Ovary (tissue), 9 donors: ENCODE data around the gene APP. TPM values are rescaled to one million over a fixed set of nuclear protein-coding genes. Genes with fewer than 3 reads are reported as not detected.

ENCODE experiments used
- DNase-seq, 5 donors: peaks; one replicate each; pipeline ENCODE4 v3.0.0-alpha.2; 2019 to 2020
- H3K27ac ChIP-seq, 2 donors: fragments of 200-600 bp; one replicate each; pipeline versions ENCODE4 v1.5.1 to v1.8.0; 2019 to 2022
- H3K27me3 ChIP-seq: fragments of 200-600 bp; one replicate; pipeline ENCODE4 v1.8.0; 2022
- H3K36me3 ChIP-seq: fragments of 200-600 bp; sonication (generic); one replicate; pipeline ENCODE4 v1.5.1; 2019
- H3K4me1 ChIP-seq: one replicate; pipeline ENCODE4 v1.8.1; 2013; ENCODE audit warnings: mild to moderate bottlenecking, moderate library complexity; ENCODE audit not compliant: insufficient read depth
- H3K4me3 ChIP-seq: fragments of 200-600 bp; sonication (generic); one replicate; pipeline ENCODE4 v1.5.1; 2017
- H3K9me3 ChIP-seq, 2 donors: fragments of 200-600 bp in 1 of 2; sonication (generic) in 1 of 2; one replicate each; pipeline versions ENCODE4 v1.5.1 to v1.8.1; 2013 to 2019; ENCODE audit warnings: mild to moderate bottlenecking in 1 of 2, moderate library complexity in 1 of 2
- CTCF ChIP-seq, 3 donors: fragments of 450-650 bp in 2 of 3; fragments of 200-600 bp in 1 of 3; IDR thresholded peaks; one replicate each; pipeline versions ENCODE4 v1.5.1 to v1.8.0; 2016 to 2022; ENCODE audit warnings: antibody characterized with exemption in 3 of 3, mild to moderate bottlenecking in 1 of 3
- EP300 ChIP-seq: sonication (generic); formaldehyde crosslinking; IDR thresholded peaks from one replicate; pipeline ENCODE4 v1.6.1; 2017; ENCODE audit warnings: antibody characterized with exemption
- POLR2A ChIP-seq: fragments of 450-650 bp; IDR thresholded peaks from one replicate; pipeline ENCODE4 v1.6.1; 2017; ENCODE audit warnings: antibody characterized with exemption, mild to moderate bottlenecking, moderate library complexity
- WGBS, 3 donors: extraction: QIAGEN DNeasy Blood & Tissue Kit in 1 of 3; methylation state at CpG; one replicate each; pipeline versions ENCODE4 v1.1.5 to v1.1.7; 2013 to 2017; 5-methylcytosine and 5-hydroxymethylcytosine counted together
- intact Hi-C, 4 donors: fragments of 100-400 bp; cut with DNase I; formaldehyde crosslinking; loops; one replicate each; pipeline versions ENCODE4 v1.11.0 to v1.15.1; 2022 to 2023
- polyA plus RNA-seq, 2 donors: library from polyadenylated mRNA; stranded (reverse); fragments of 200-250 nt in 1 of 2; fragments of 350-450 nt in 1 of 2; fragmentation: Illumina TruSeq in 1 of 2; extraction: RNeasy Lipid Tissue Mini Kit (QIAGEN cat#74804) in 1 of 2; gene quantifications; one replicate each; pipeline ENCODE4 v1.2.3, GENCODE V29; 2013 to 2014
- total RNA-seq, 7 donors: library from RNA; depleted of rRNA in 2 of 7; stranded (reverse); fragments of >200 nt in 2 of 7; fragmentation: NEBNext Ultra II Directional in 3 of 7; extraction: Animal tissue kit (Norgen Biotek cat#: 25700) in 3 of 7; gene quantifications; one replicate each; pipeline versions ENCODE4 v1.1.0 to v1.2.4, GENCODE V29; 2016 to 2023
- donor health status: DM: no; HTN: no; CAD: no; lungs with moderate emphysema.
- donor health status: DM: no; HTN: no; CAD: no.
- donor health status: Bipolar disorder and iron deficiency.
- donor health status: DM: yes; HTN: yes; CAD: no.
- donor health status: DM: no; HTN: no; CAD: no.
- donor health status: DM: yes; HTN: yes; CAD: no.

The APP gene
- total and polyA plus RNA-seq, 9 donors, result 211 to 945 (median 364) TPM

- Histone ChIP-seq H3K9me3 (no peaks in the 10 kb centered on the region), H3K27me3 (no peaks in the 10 kb centered on the region), H3K4me3 (no peak overlapping the region), H3K27ac (no peak overlapping the region), H3K36me3 (no peaks in the 10 kb centered on the region), H3K4me1 (peaks cover 8% of the 10 kb centered on the region)
- no peak for DNase-seq
- intact Hi-C loops, result no loop called here
- no peak for TF ChIP-seq CTCF (IDR thresholded peaks at IDR 0.05)
- TF ChIP-seq POLR2A, result no peak
- no peak for TF ChIP-seq EP300
- WGBS, 3 donors, result 95 to 98% (median 95%) methylated on average over 3 of the region's 3 CpGs
Measured at GRCh38 chr21:25858325-25858724, 312.2 kb downstream of the APP start.

- Histone ChIP-seq H3K4me3 (no peak overlapping the region), H3K27ac (peak overlapping the region in 1 of 2 donors; percentile 19), H3K4me1 (peaks cover 8% of the 10 kb centered on the region), H3K36me3 (no peaks in the 10 kb centered on the region), H3K9me3 (no peaks in the 10 kb centered on the region), H3K27me3 (no peaks in the 10 kb centered on the region)
- intact Hi-C loops, result no loop called here
- peak in 3 of 5 donors; percentile 14 to 34 (median 24) for DNase-seq
- 5 to 13% (median 8%) methylated on average over 6 of the region's 6 CpGs for WGBS, 3 donors
- TF ChIP-seq POLR2A (no peak), EP300 (no peak), CTCF (IDR thresholded peaks at IDR 0.05) (no peak)
Measured at GRCh38 chr21:25857308-25858074, 313.1 kb downstream of the APP start.

GRCh38 chr21:25855576-25855975 lies 315.0 kb downstream of the APP start:
- no peaks in the 10 kb centered on the region for H3K27me3 ChIP-seq
- H3K9me3 ChIP-seq, result no peaks in the 10 kb centered on the region
- WGBS, 3 donors, result 87 to 95% (median 92%) methylated on average over 5 of the region's 5 CpGs
- no peaks in the 10 kb centered on the region for H3K36me3 ChIP-seq
- peaks cover 8% of the 10 kb centered on the region for H3K4me1 ChIP-seq
- no peak for DNase-seq
- intact Hi-C loops, result no loop called here
- no peak overlapping the region for H3K4me3 ChIP-seq
- H3K27ac ChIP-seq, result no peak overlapping the region
- no peak for TF ChIP-seq EP300
- TF ChIP-seq CTCF (IDR thresholded peaks at IDR 0.05), result no peak

- H3K4me3 ChIP-seq, result no peak overlapping the region
- no peak for TF ChIP-seq CTCF (IDR thresholded peaks at IDR 0.05)
- TF ChIP-seq EP300, result no peak
- TF ChIP-seq POLR2A, result no peak
- WGBS, 3 donors, result 92 to 100% (median 96%) methylated on average over 1 of the region's 1 CpG
- H3K27me3 ChIP-seq, result no peaks in the 10 kb centered on the region
- DNase-seq, result no peak
- intact Hi-C loops, result no loop called here
- no peak overlapping the region for H3K27ac ChIP-seq
- no peaks in the 10 kb centered on the region for H3K4me1 ChIP-seq
- H3K9me3 ChIP-seq, result no peaks in the 10 kb centered on the region
- H3K36me3 ChIP-seq, result no peaks in the 10 kb centered on the region
Measured at GRCh38 chr21:25850126-25850842, 320.3 kb downstream of the APP start.
